PC-9 (cell line): ENCODE data around the gene METTL5. TPM values are rescaled to one million over a fixed set of nuclear protein-coding genes. Genes with fewer than 3 reads are reported as not detected.

Experiments
- BruUV-seq: library from RNA; stranded (reverse); fragments of 400-500 nt; replicated peaks from 2 replicates; lab custom pipeline; 2021; lab: Mats Ljungman, UMichigan
- CTCF ChIA-PET: fragments of 300-600 bp; sonication (Branson Sonifier 250); formaldehyde crosslinking; loops from one replicate; lab custom pipeline; 2022; ENCODE audit warnings: antibody characterized with exemption; lab: Charles Lee
- POLR2A ChIA-PET: fragments of 300-600 bp; sonication (Branson Sonifier 250); formaldehyde crosslinking; loops from one replicate; lab custom pipeline; 2022; ENCODE audit warnings: antibody characterized with exemption; ENCODE audit not compliant: unreplicated experiment; lab: Charles Lee
- DNase-seq, 2 experiments: peaks; one replicate each; pipeline versions ENCODE4 v3.0.0 to v3.0.0-alpha.2; 2015 to 2022; ENCODE audit warnings: mixed read lengths in 1 of 2
- H2AFZ ChIP-seq: fragments of 200-600 bp; sonication (generic); 2 replicates; pipeline ENCODE4 v1.8.1; 2017; ENCODE audit warnings: antibody characterized with exemption
- H3F3A ChIP-seq: fragments of 200-600 bp; sonication (generic); 2 replicates; pipeline ENCODE4 v1.8.1; 2017; ENCODE audit warnings: antibody characterized with exemption, mild to moderate bottlenecking, low read depth; ENCODE audit not compliant: insufficient read depth
- H3K27ac ChIP-seq: fragments of 200-600 bp; sonication (generic); 2 replicates; pipeline ENCODE4 v1.6.1; 2016; ENCODE audit warnings: mixed run types
- H3K27me3 ChIP-seq: fragments of 200-600 bp; sonication (generic); 2 replicates; pipeline ENCODE4 v1.6.1; 2016; ENCODE audit warnings: low read depth, mixed run types; ENCODE audit not compliant: insufficient read depth
- H3K36me3 ChIP-seq: fragments of 200-600 bp; sonication (generic); 2 replicates; pipeline ENCODE4 v1.6.1; 2016; ENCODE audit warnings: low read depth, mixed run types
- H3K4me1 ChIP-seq: fragments of 200-600 bp; sonication (generic); replicated peaks from 2 replicates; pipeline ENCODE4 v1.6.1; 2016; ENCODE audit warnings: mixed run types; ENCODE audit not compliant: insufficient read depth
- H3K4me2 ChIP-seq: fragments of 200-600 bp; sonication (generic); 2 replicates; pipeline ENCODE4 v1.6.1; 2017; ENCODE audit warnings: mixed run types
- H3K4me3 ChIP-seq: fragments of 200-600 bp; sonication (generic); 2 replicates; pipeline ENCODE4 v1.6.1; 2016; ENCODE audit warnings: mixed run types
- H3K79me2 ChIP-seq: fragments of 200-600 bp; sonication (generic); 2 replicates; pipeline ENCODE4 v1.6.1; 2017; ENCODE audit warnings: low read depth, mixed run types
- H3K9me2 ChIP-seq: fragments of 200-600 bp; sonication (generic); 2 replicates; pipeline ENCODE4 v1.8.1; 2017; ENCODE audit warnings: mild to moderate bottlenecking; ENCODE audit not compliant: insufficient read depth
- H3K9me3 ChIP-seq: fragments of 200-600 bp; sonication (generic); 2 replicates; pipeline ENCODE4 v1.8.1; 2016; ENCODE audit warnings: low read depth; ENCODE audit not compliant: insufficient read depth
- H4K20me1 ChIP-seq: fragments of 200-600 bp; sonication (generic); 2 replicates; pipeline ENCODE4 v1.8.1; 2017; ENCODE audit not compliant: insufficient read depth
- EZH2 ChIP-seq: fragments of 200-600 bp; sonication (generic); IDR thresholded peaks from 2 replicates; pipeline ENCODE4 v1.8.0; 2017; ENCODE audit warnings: antibody characterized with exemption, low read depth
- intact Hi-C: fragments of 100-400 bp; cut with micrococcal nuclease; formaldehyde crosslinking; loops from one replicate; pipeline ENCODE4 v1.10.0; 2022; ENCODE audit not compliant: unreplicated experiment
- total RNA-seq: library from RNA; stranded (reverse); gene quantifications from 2 replicates; pipeline ENCODE4 v1.2.3, GENCODE V29; 2021
- TF ChIP-seq, protein P1 (sequence below): fragments of 200-600 bp; sonication (generic); conservative IDR thresholded peaks from 2 replicates; pipeline ENCODE4 v1.6.1; 2017; ENCODE audit warnings: mixed run types, antibody characterized with exemption, mild to moderate bottlenecking, moderate library complexity

The METTL5 gene
- total RNA-seq, 1 experiment from 2014 or later = 51.1 TPM

DNA sequence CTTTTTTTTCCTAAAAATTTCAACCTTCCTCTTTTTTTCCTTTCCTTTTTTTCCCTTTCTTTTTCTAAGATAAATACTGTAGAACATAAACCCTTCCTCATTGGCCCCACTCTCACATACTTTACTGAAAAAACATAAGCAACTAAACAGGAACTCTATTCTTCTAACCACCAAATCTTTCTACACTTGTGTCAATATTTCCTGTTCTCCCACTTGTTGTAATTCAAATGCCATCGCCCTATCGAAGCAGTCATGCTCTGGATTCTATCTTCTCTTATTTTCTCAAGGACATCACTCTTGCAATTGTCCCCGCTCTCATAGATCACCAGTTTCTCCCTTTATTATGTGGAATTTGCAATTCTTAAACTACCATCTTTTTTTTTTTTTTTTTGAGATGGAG is 46.3 kb downstream of the METTL5 start:
- H3K27me3 ChIP-seq = no peaks in the 10 kb centered on the region
- no peaks in the 10 kb centered on the region for H3K9me2 ChIP-seq
- H2AFZ ChIP-seq = no peak overlapping the region
- no peak overlapping the region for H3K27ac ChIP-seq
- no peak for DNase-seq
- ChIA-PET CTCF (no interaction called here), POLR2A (no interaction called here)
- no peak overlapping the region for H3K4me2 ChIP-seq
- H4K20me1 ChIP-seq = no peaks in the 10 kb centered on the region
- no TSS peak for BruUV-seq
- no peaks in the 10 kb centered on the region for H3K36me3 ChIP-seq
- intact Hi-C loops = no loop called here
- H3K79me2 ChIP-seq = no peaks in the 10 kb centered on the region
- H3F3A ChIP-seq = no peaks in the 10 kb centered on the region
- H3K4me3 ChIP-seq = no peak overlapping the region
- no peaks in the 10 kb centered on the region for H3K9me3 ChIP-seq
- no peaks in the 10 kb centered on the region for H3K4me1 ChIP-seq
- TF ChIP-seq EZH2 = no peak
- TF ChIP-seq, protein P1, sequence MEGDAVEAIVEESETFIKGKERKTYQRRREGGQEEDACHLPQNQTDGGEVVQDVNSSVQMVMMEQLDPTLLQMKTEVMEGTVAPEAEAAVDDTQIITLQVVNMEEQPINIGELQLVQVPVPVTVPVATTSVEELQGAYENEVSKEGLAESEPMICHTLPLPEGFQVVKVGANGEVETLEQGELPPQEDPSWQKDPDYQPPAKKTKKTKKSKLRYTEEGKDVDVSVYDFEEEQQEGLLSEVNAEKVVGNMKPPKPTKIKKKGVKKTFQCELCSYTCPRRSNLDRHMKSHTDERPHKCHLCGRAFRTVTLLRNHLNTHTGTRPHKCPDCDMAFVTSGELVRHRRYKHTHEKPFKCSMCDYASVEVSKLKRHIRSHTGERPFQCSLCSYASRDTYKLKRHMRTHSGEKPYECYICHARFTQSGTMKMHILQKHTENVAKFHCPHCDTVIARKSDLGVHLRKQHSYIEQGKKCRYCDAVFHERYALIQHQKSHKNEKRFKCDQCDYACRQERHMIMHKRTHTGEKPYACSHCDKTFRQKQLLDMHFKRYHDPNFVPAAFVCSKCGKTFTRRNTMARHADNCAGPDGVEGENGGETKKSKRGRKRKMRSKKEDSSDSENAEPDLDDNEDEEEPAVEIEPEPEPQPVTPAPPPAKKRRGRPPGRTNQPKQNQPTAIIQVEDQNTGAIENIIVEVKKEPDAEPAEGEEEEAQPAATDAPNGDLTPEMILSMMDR = no peak

DNA sequence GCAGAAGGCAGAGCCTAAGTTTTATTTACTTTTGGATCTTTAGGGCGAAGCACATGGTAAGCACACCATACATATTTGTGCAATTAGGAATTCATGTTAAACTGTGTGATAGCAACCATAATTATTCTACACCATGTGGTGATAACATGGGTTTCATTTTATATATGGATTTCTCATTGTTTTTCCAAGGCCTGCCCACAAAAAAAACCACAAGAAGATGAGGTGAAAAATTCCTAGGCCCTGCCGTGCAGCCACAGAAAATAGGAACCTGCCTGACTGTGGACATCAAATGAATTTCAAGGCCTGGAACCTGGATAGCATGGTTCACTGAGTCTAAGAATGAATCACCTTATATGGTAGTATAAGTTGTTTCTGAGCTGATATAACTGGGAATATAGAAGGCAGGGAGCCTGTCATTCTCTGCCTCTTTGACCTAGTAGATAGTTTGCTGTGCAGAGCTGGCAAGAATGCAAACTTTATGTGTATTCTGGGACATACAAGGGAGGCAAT is 48.4 kb downstream of the METTL5 start:
- no peaks in the 10 kb centered on the region for H3K4me1 ChIP-seq
- ChIA-PET POLR2A (interaction anchor here (0.8 kb wide), 1 partner anchor 214 kb away, joined by 8 read pairs; no protein-coding TSS in a partner anchor), CTCF (no interaction called here)
- BruUV-seq = no TSS peak
- no peaks in the 10 kb centered on the region for H3K9me2 ChIP-seq
- H3K4me3 ChIP-seq = no peak overlapping the region
- intact Hi-C loops = no loop called here
- no peak for DNase-seq
- no peaks in the 10 kb centered on the region for H3K27me3 ChIP-seq
- no peaks in the 10 kb centered on the region for H3F3A ChIP-seq
- H2AFZ ChIP-seq = no peak overlapping the region
- TF ChIP-seq EZH2 = no peak
- TF ChIP-seq, protein P1 = no peak
- H3K4me2 ChIP-seq = no peak overlapping the region
- H3K36me3 ChIP-seq = no peaks in the 10 kb centered on the region
- no peaks in the 10 kb centered on the region for H3K79me2 ChIP-seq
- H4K20me1 ChIP-seq = no peaks in the 10 kb centered on the region
- H3K27ac ChIP-seq = no peak overlapping the region
- H3K9me3 ChIP-seq = no peaks in the 10 kb centered on the region

DNA sequence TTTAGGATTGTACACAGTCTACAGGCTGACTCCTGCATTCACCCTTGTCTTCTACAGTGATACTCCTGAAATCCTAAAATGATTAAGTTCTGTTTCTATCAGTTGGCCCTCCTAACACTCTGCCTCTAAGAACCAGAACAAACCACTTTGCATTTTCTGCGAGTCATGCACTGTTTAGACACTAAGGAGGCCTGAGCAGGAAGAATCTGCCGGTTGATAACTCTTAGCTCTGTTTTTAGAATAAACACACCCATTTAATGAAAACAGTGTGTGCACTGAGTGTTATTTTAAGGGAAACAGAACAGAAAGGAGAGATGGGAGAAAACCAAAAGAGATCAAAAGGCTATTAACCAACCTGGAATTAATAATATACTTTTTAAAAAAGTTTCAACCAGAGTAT is 48.9 kb downstream of the METTL5 start:
- H3K4me2 ChIP-seq = no peak overlapping the region
- no peaks in the 10 kb centered on the region for H3K27me3 ChIP-seq
- no peak overlapping the region for H3K4me3 ChIP-seq
- H3K79me2 ChIP-seq = no peaks in the 10 kb centered on the region
- H3K9me3 ChIP-seq = no peaks in the 10 kb centered on the region
- H3K36me3 ChIP-seq = no peaks in the 10 kb centered on the region
- no peaks in the 10 kb centered on the region for H3K9me2 ChIP-seq
- no peak for DNase-seq
- H3F3A ChIP-seq = no peaks in the 10 kb centered on the region
- no peak overlapping the region for H3K27ac ChIP-seq
- ChIA-PET POLR2A (interaction anchor here (0.5 to 0.8 kb wide), 2 partner anchors 25 to 213 kb away, joined by 8 to 23 read pairs; no protein-coding TSS in a partner anchor), CTCF (no interaction called here)
- H3K4me1 ChIP-seq = no peaks in the 10 kb centered on the region
- TF ChIP-seq, protein P1 = no peak
- TF ChIP-seq EZH2 = no peak
- BruUV-seq = no TSS peak
- H4K20me1 ChIP-seq = no peaks in the 10 kb centered on the region
- intact Hi-C loops = no loop called here
- H2AFZ ChIP-seq = no peak overlapping the region
